CD4-positive, alpha-beta T cell treated with Interleukin-2 at 100 ng/mL for 4 hours (primary cell): Measurements from ENCODE around the gene KCND2.
"Not testable (repeated sequence)": the region's sequence is repeated elsewhere in the genome, so short reads cannot be mapped to it uniquely, and the experiment has no call there.

ENCODE experiments used
- DNase-seq: peaks from one replicate; pipeline ENCODE4 v3.0.0-alpha.2; 2020; ENCODE audit warnings: low spot score

KCND2 gene

DNA sequence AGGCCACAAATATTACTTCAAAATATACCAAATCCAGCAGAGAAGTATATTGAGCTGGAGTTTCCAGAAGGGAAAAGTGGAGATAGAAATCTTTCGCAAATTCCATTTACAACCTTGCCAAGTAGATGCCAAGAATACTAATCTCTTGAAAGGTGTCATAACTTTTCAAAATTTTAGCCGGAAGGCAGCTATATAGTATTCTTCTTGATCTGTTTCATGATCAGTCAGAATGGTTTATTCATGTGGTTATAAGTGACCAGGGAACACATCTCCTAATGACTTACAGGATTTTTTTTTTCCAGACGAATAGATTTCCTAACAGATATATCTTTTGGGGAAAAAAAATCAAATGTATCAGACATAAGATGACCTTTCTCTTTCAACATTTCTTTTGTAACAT lies 314.3 kb downstream of the KCND2 start:
- DNase-seq = no peak

DNA sequence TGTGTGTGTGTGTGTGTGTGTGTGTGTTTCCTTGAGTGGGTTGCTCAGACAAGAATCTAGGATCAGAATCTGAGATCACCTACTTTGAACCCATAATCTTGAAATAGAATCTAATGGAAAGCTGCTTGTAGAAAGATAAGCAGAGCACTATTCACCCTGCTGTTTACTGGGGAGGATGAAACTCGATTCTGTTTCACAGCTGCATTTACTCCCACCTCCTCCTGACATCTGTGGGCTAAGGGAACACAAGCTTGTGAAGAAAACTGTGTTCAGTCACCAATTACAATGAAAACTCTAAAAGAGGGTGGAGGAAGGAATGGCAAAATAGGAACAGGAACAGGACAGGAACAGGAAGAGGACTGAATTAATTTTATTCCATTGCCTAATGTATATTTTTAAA lies 315.4 kb downstream of the KCND2 start:
- DNase-seq = no peak

DNA sequence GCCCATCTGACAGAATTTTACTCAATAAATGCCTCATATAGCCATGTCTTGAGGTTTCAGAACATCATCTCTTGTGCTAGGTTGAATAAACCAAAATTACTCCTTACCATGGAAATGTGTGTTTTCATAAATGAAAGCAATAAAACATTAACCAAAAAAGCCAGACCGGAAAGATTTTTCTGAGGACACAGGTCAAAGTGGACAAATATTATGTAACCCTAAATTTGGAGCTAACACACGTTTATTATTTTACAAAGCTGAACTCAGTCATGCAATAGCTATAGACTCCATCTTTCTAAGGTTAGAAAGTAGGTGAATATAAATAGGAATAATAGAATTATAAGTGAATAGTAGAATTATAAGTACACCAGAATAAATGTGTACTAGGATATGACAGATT lies 315.9 kb downstream of the KCND2 start:
- DNase-seq = no peak

GRCh38 chr7:120600607-120601006 lies 327.6 kb downstream of the KCND2 start:
- DNase-seq = no peak

DNA sequence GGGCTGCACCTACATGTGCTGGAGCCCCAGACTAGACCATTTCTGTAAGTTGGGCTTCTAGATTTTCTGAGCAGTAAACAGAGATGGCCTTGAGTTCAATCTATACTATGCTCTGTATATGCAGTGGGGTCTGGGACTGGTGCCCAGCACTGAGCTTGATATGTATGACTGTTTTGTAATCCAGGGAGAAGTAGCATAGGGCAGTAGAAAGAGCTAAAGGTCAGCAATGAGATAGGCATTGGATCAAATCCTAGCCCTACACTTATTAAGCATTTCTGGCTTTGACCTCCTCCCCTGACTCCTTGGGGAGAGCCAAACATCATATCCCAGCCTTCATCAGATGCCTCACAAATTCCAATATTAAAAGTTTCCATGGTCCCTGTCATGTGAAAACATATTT lies 330.4 kb downstream of the KCND2 start:
- no peak for DNase-seq

DNA sequence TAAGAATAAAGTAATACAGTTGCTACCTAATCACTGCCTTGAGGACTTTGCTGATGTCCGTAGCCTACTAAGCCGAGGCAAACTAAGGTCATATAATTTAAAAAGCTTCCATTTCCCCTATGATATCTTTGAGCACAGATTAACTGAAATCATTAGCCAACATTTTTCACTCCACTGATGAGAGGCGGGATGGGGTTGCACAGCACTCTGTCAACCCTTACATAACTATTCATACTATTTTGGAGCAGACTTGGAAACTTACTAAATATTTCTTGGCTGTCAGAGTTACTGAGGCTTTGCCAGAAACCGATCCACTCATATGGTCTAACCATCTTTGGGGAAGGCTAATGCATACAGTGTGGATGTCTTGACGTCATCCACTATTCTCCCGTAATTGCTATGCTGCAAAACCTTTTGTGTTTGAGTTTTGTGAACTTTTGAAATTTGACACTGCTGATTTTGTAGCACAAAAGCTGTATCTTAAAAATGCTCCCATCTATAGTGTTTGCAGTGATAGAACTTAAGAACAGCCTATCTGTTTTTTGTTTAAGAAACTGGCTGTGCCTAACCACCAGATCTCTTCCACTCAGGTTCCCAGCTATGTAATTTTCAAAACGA lies 336.3 kb downstream of the KCND2 start:
- DNase-seq = no peak

- DNase-seq = no peak
These were observed 339.0 kb downstream of the KCND2 start for GRCh38 chr7:120611975-120612374.

- DNase-seq = no peak
These were observed 342.7 kb downstream of the KCND2 start for GRCh38 chr7:120615703-120616102.

DNA sequence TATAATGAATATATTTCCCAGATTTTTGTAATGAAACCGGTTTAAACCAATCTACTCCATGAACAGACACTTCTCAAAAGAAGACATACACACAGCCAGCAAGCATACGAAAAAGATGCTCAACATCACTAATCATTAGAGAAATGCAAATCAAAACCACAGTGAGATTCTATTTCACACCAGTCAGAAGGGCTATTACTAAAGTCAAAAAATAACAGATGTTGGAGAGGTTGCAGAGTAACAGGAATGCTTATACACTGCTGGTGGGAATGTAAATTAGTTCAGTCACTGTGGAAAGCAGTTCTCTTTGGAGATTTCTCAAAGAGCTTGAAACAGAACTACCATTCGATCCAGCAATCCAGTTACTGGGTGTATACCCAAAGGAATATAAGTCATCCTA lies 344.3 kb downstream of the KCND2 start:
- no peak for DNase-seq

DNA sequence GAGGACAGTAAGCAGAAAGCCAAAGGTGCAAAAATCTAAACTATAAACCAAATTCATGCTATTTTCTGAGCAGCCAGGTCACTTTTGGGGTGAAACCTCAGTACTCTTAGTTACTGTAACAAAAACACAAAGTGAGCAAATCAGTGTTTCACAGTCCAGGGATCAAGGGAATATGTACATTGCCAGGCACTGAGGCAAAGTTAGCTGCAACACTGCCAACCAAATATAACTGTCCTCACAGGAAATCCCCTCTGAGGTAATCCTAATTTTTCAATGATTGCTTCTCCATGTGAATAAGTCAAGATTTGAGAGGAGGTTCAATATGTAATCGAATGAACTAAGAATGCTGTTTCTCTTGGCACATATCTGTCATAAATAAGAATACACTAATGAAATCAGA lies 355.3 kb downstream of the KCND2 start:
- DNase-seq = no peak

DNA sequence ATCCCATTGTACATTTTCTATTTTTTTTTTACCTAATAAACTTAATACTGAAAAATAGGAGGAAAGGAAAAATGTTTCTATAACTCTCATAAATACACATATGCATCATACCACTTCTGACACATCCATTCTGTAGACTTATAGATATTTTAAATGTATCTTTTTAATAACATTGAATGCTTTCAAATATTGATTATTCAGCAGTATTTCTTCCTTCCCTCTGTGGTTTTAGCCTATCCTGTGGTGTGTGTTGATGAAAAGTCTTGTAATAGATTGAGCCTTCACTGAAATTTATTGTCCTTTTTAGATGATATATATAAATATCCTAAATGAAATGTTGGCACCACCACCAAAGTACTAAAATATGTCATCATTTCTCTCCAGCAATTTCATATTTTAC lies 366.9 kb downstream of the KCND2 start:
- DNase-seq = no peak

DNA sequence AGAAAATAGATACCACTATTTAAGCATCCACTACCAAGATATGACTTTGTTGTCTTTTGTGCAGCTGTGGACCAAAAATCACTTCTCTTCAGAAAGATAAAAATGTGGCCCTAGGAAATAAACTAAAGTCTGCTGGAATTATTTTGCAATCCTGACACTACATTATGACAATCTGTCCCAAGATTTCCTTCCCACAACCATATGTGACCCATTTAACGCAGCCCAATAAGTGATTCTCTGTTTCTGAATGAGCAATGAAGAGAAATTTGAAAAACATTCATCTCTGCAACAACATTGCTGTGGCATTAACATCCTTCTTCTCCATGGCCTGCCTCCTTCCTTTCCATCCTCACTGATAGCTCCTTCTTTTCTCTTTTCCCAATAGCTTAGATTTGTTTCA lies 373.0 kb downstream of the KCND2 start:
- DNase-seq = no peak

DNA sequence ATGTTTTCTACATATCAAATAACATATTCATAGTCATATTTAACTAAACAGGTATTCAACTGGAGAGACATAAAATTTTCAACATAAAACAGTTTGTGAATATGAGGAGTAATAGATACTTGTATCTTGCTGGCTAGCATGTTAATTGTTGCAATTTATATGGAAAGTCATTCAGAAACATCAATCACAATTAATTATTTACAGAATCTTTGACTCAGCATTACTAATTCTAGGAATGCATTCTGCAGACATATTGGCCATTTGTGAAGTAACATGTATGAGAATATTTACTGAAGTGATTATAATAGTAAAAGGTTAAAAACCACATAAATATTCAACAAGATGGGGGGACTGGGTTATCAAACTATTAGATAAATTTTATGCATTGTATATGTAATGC lies 381.3 kb downstream of the KCND2 start:
- DNase-seq = no peak

GRCh38 chr7:120658516-120658915 lies 385.5 kb downstream of the KCND2 start:
- no peak for DNase-seq

- DNase-seq = no peak
These were observed 389.3 kb downstream of the KCND2 start for GRCh38 chr7:120662291-120662690.

DNA sequence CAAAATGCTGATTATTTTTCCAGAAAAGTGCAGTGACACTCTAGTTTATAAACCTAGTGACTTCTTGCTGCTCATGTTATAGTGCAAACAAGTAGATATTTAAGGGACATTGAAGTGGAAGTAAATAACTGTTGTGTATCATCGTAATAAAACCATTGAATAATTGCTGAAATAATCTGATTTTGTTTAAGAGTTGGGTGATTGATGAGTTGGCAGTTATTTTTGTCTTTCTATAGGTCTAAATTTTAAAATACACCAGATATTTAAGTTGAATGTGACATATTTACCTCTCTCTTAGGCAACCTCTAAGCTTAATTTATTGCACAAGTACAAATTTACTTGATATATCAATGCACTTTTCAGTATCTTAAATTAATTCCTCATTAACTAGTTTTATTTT lies 392.1 kb downstream of the KCND2 start:
- DNase-seq = no peak

- DNase-seq = no peak
These were observed 402.1 kb downstream of the KCND2 start for GRCh38 chr7:120675076-120675475.

- no peak for DNase-seq
These were observed 404.6 kb downstream of the KCND2 start for GRCh38 chr7:120677535-120677934.

DNA sequence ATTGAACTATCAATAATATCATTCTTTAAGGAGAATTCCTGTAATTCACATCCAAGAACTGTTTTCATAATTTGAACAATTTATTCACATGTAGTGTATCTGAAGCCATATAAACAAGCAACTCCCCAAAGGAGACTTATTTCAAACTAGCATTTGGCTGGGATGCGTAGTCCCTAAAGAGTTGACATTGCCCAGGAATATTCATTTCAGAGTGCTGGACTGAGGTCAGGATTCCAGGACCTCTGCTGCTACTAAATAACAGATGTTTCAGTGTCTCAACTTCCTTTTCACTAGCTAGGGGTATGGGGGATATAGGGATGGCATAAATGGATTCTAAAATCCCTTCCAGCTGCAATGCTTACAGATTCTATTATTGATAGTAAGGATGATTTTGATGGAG lies 408.0 kb downstream of the KCND2 start:
- no peak for DNase-seq

DNA sequence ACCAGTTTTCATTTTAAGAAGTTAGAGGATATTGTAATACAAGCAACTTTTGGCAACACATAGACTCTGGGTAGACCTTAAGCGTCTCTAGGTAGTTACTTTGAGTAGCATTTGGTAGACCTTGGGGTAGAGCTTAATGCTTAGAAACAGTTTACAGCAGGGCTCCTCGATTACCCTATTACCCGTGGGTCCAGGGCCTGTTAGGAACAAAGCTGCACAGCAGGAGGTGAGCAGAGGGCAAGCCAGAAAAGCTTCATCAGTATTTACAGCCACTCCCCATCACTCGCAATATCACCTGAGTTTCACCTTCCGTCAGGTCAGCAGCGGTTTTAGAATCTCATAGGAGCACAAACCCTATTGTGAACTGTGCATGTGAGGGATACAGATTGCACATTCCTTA lies 411.5 kb downstream of the KCND2 start:
- DNase-seq = no peak

DNA sequence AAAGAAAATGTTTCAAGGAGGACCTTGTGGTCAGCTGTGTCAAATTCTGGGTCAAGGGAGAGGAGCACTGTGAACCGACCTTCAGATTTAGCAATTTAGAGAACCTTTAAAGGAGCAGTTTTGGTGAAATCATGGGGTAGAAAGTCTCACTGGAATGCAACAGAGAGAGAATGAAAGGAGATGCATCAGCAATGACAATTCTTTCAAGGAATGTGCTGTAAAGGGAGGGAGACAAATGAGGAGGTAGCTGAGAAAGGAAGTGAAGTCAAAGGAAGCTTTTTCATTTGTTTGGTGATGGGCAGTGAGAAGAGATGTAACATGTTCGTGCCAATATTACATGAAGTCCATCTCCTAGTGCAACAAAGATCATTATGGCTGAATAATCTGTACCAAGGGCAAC lies 418.9 kb downstream of the KCND2 start:
- no peak for DNase-seq

- no peak for DNase-seq
These were observed 422.9 kb downstream of the KCND2 start for GRCh38 chr7:120695848-120696247.

DNA sequence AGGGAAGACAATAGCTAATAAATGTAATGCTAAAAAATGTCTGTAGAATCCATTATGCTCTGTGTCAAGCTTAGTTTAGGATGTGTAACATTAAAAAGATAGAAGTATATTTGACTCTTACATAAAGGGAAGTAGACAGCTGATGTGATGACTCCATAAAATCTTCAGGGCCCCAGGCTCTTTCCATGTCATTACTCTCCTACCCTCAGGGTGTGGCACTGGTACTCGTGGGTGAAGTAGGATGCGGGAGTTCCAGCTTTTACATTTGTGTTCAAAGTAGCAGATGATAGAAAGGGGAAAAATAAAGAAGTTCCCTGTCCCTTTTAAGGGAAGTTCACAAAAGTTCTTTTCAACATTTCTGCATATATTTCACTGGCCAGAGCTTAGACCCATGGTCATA lies 427.8 kb downstream of the KCND2 start:
- DNase-seq = no peak

- not testable (repeated sequence) for DNase-seq
These were observed 429.4 kb downstream of the KCND2 start for GRCh38 chr7:120702408-120702807.
